ENCODE results near the gene GTSE1.

DNA sequence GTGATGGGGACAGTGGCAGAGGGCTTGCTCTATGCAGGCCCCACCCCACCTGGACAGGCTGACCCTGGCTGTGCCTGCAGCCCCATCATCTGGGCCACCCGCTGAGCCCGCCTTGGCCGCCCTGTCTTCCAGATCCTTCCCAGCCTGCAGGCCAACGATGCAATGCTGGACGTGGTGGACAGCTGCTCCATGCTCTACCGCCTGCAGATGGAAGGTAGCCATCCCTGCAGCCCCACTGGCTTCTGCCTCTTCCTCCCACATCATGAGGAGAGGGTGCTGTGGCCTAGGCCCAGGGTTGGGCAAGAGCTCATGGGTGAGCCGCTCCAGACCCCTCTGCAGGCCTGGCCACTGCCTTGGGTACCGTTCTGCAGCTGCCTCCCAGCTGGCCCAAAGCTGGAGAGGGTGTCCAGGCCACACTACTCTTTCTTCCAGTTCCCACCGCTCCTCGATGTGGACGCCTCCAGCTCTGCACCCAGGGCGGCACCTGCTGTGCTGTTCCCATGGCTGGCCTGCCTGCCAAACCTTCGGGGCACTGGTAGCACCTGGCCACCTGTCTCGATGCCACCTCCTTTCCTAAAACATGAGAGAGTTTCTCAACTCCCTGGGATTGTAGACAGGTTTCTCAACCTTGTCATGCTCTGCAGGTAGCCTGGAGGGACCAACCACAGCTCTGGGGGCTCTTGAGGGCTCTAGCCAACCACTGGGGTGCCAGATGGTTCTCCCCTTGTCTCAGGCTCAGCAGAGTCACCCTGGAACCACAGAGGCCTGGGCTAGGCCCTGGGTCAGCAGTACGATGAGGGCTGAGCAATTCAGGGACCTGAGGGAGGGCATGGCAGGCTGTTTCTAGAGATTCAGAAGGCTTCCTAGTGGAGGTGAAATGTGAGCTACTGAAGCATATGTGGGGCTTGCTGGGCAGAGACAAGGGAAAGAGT lies 9.5 kb upstream of the GTSE1 start:
- TF ChIP-seq ZFP3 (CRISPR knock-in tag; IDR thresholded peaks at IDR 0.05) (no peak), ZNF8 (CRISPR knock-in tag; IDR thresholded peaks at IDR 0.05) (no peak)

Measured in SK-N-SH treated with all-trans-retinoic acid at 6 μM for 48 hours (cell line).